GM15510 (cell line): ENCODE results near the gene SATB1.

Source experiments
- POLR2A ChIP-seq: IDR thresholded peaks from 3 replicates; pipeline ENCODE4 v1.6.1; 2011; ENCODE audit warnings: borderline replicate concordance; ENCODE audit not compliant: insufficient read length; ENCODE audit errors: extremely low read depth

The SATB1 gene

GRCh38 chr3:18420555-18420954 lies 4.6 kb downstream of the SATB1 start:
- TF ChIP-seq POLR2A = no peak

GRCh38 chr3:18419232-18419631 lies 5.9 kb downstream of the SATB1 start:
- no peak for TF ChIP-seq POLR2A

GRCh38 chr3:18417904-18418572 lies 7.1 kb downstream of the SATB1 start:
- no peak for TF ChIP-seq POLR2A

- TF ChIP-seq POLR2A = no peak
These were observed 8.8 kb downstream of the SATB1 start for GRCh38 chr3:18416332-18416731.

- no peak for TF ChIP-seq POLR2A
These were observed 9.3 kb downstream of the SATB1 start for GRCh38 chr3:18415839-18416238.

- TF ChIP-seq POLR2A = no peak
These were observed 10.0 kb downstream of the SATB1 start for GRCh38 chr3:18415167-18415566.

- TF ChIP-seq POLR2A = no peak
These were observed 12.5 kb downstream of the SATB1 start for GRCh38 chr3:18412684-18413083.

GRCh38 chr3:18411541-18411940 lies 13.6 kb downstream of the SATB1 start:
- no peak for TF ChIP-seq POLR2A

GRCh38 chr3:18410205-18410604 lies 14.9 kb downstream of the SATB1 start:
- no peak for TF ChIP-seq POLR2A

GRCh38 chr3:18409266-18409665 lies 15.9 kb downstream of the SATB1 start:
- no peak for TF ChIP-seq POLR2A

- TF ChIP-seq POLR2A = no peak
These were observed 20.0 kb downstream of the SATB1 start for GRCh38 chr3:18405141-18405540.

- TF ChIP-seq POLR2A = no peak
These were observed 22.1 kb downstream of the SATB1 start for GRCh38 chr3:18403061-18403460.

GRCh38 chr3:18402239-18402799 lies 22.8 kb downstream of the SATB1 start:
- no peak for TF ChIP-seq POLR2A

GRCh38 chr3:18401300-18401961 lies 23.7 kb downstream of the SATB1 start:
- no peak for TF ChIP-seq POLR2A

GRCh38 chr3:18398448-18398847 lies 26.7 kb downstream of the SATB1 start:
- TF ChIP-seq POLR2A = no peak

GRCh38 chr3:18396428-18396827 lies 28.7 kb downstream of the SATB1 start:
- no peak for TF ChIP-seq POLR2A

- no peak for TF ChIP-seq POLR2A
These were observed 30.6 kb downstream of the SATB1 start for GRCh38 chr3:18394384-18394995.

- TF ChIP-seq POLR2A = no peak
These were observed 31.2 kb downstream of the SATB1 start for GRCh38 chr3:18393906-18394305.
